Mesothelial cell of epicardium (in vitro differentiated cells): Measurements from ENCODE around the gene LCA5. TPM values are rescaled to one million over a fixed set of nuclear protein-coding genes. Genes with fewer than 3 reads are reported as not detected.
A peak's percentile ranks its signal among the peaks of the same experiment; 100 is the strongest.

Source experiments
- DNase-seq, 2 experiments: peaks; one replicate each; pipeline ENCODE4 v3.0.0; 2021; ENCODE audit warnings: low spot score in 2 of 2; ENCODE audit not compliant: unreplicated experiment in 2 of 2
- H3K27ac Mint-ChIP-seq: 2 replicates; pipeline ENCODE4 v1.8.0; 2021; ENCODE audit warnings: mixed read lengths
- H3K27me3 Mint-ChIP-seq: 2 replicates; pipeline ENCODE4 v1.8.0; 2021; ENCODE audit warnings: low read depth, mixed read lengths
- H3K36me3 Mint-ChIP-seq: 2 replicates; pipeline ENCODE4 v1.8.0; 2021; ENCODE audit warnings: mixed read lengths
- H3K4me1 Mint-ChIP-seq: 2 replicates; pipeline ENCODE4 v1.8.0; 2021; ENCODE audit warnings: mixed read lengths
- H3K4me3 Mint-ChIP-seq: 2 replicates; pipeline ENCODE4 v1.8.0; 2021; ENCODE audit warnings: mild to moderate bottlenecking, moderate library complexity, mixed read lengths
- H3K9me3 Mint-ChIP-seq: 2 replicates; pipeline ENCODE4 v1.8.0; 2021; ENCODE audit warnings: mixed read lengths
- total RNA-seq: library from RNA; stranded (reverse); gene quantifications from 3 replicates; pipeline ENCODE4 v1.2.1, GENCODE V29; 2021
- TF ChIP-seq, protein P1 (sequence below): fragments of 200-600 bp; sonication (generic); IDR thresholded peaks from one replicate; pipeline ENCODE4 v1.5.0; 2021; ENCODE audit warnings: antibody characterized with exemption; ENCODE audit not compliant: unreplicated experiment

The LCA5 gene
- total RNA-seq, 1 donor from 2014 or later = 9.2 TPM

DNA sequence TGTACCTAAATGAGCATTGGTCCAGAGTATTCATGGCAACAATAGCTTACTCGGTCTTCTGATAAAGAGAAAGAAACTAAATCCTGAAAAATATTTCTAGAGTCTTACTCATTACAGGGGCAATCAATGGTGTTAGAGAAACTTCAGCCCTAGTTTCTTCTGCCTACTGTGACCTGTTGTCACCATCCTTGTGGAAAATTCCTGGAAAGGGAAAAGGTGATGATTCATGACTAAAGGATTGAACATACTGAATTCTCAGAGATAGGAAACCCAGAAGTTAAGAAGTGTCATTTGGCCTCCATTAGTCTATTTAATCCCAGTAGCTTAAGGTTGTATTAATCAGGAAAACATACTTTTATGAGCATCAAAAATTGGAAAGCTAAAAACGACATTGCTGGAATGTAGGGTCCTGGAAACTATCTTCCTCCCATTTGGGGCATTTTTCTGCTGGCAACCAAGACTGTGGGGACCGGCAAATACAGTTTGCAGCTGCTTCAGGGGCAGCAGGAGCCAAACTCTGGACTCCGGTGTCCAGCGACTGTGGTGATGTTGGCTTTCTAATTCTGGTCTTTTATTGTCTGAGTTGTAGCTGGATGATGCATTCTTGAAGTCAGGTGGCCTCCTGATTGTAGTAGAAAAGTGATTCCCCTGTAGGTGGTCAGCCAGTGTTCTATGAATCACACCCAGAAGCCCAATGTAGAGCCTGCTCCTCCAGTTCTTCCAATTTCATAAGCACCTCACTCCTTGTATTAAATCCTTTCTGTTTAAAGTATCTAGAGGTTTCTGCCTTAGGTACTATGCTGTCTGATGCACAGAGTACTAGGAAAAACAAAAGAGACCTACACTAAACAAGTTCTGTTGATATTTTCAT lies 67.6 kb downstream of the LCA5 start:
- TF ChIP-seq, protein P1, sequence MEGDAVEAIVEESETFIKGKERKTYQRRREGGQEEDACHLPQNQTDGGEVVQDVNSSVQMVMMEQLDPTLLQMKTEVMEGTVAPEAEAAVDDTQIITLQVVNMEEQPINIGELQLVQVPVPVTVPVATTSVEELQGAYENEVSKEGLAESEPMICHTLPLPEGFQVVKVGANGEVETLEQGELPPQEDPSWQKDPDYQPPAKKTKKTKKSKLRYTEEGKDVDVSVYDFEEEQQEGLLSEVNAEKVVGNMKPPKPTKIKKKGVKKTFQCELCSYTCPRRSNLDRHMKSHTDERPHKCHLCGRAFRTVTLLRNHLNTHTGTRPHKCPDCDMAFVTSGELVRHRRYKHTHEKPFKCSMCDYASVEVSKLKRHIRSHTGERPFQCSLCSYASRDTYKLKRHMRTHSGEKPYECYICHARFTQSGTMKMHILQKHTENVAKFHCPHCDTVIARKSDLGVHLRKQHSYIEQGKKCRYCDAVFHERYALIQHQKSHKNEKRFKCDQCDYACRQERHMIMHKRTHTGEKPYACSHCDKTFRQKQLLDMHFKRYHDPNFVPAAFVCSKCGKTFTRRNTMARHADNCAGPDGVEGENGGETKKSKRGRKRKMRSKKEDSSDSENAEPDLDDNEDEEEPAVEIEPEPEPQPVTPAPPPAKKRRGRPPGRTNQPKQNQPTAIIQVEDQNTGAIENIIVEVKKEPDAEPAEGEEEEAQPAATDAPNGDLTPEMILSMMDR = no peak
- peaks cover 1% of the 10 kb centered on the region for H3K36me3 Mint-ChIP-seq
- peaks cover 23% of the 10 kb centered on the region for H3K4me1 Mint-ChIP-seq
- peaks cover 5% of the 10 kb centered on the region for H3K9me3 Mint-ChIP-seq
- H3K4me3 Mint-ChIP-seq = no peak overlapping the region
- no peaks in the 10 kb centered on the region for H3K27me3 Mint-ChIP-seq
- H3K27ac Mint-ChIP-seq = no peak overlapping the region
- DNase-seq = no peak

- Mint-ChIP-seq H3K36me3 (no peaks in the 10 kb centered on the region), H3K4me1 (peaks cover 31% of the 10 kb centered on the region), H3K9me3 (no peaks in the 10 kb centered on the region), H3K4me3 (no peak overlapping the region), H3K27me3 (no peaks in the 10 kb centered on the region), H3K27ac (no peak overlapping the region)
- DNase-seq = no peak
- TF ChIP-seq, protein P1 = no peak
Observed at GRCh38 chr6:79468587-79468986, 68.6 kb downstream of the LCA5 start.

- no peak for DNase-seq
- no peak overlapping the region for H3K27ac Mint-ChIP-seq
- TF ChIP-seq, protein P1 = no peak
- no peaks in the 10 kb centered on the region for H3K27me3 Mint-ChIP-seq
- peaks cover 34% of the 10 kb centered on the region for H3K4me1 Mint-ChIP-seq
- H3K9me3 Mint-ChIP-seq = no peaks in the 10 kb centered on the region
- no peaks in the 10 kb centered on the region for H3K36me3 Mint-ChIP-seq
- H3K4me3 Mint-ChIP-seq = no peak overlapping the region
Observed at GRCh38 chr6:79468116-79468515, 69.1 kb downstream of the LCA5 start.

DNA sequence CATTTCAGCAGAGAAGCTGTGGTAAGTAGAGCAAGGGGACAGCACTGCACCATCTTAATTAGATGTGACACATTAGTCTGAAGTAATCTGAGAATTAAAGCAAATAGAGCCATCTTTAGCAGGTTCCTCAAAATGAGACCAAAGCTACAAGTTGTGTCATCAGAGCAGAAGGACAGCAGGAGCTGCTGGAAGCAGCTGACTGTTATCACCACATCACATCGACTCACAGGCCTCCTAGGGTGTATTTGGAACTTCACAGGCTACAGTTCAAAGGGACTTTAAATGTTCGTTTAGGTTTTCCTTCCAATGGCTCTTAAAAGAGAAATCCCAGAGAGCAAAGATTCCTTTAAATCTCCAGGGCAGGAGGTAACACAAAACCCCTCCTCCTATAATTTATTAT lies 69.5 kb downstream of the LCA5 start:
- Mint-ChIP-seq H3K27me3 (no peaks in the 10 kb centered on the region), H3K27ac (no peak overlapping the region), H3K9me3 (no peaks in the 10 kb centered on the region), H3K4me1 (peaks cover 36% of the 10 kb centered on the region), H3K36me3 (no peaks in the 10 kb centered on the region), H3K4me3 (no peak overlapping the region)
- no peak for DNase-seq
- TF ChIP-seq, protein P1 = no peak

DNA sequence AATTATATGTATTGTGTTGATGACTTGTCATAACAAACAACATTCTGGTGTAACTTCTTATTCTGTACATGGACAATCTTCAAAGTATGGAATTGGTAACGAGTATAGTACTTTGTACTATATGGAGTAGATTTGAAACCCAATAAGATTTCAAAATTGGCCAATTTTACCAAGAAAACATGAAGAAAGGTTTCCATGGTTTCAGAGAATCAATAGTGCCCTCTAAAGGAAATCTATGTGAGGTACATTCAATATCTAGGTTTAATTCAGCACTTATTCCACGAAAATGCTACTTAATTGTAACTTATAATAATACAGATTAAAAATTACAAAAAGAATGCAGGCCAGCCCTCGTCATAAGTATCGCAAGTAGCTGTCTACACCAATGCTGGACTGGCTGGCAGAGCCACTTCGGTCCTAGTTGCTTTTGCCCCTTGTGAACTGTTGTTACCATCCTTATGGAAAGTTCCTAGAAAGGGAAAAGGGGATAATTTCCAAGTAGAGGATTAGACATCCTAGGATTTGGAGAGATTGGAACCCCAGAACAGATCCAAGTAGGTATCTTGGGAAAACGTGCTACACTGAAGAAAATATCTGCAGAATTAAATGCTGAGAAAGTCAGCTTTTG lies 70.9 kb downstream of the LCA5 start:
- H3K9me3 Mint-ChIP-seq = no peaks in the 10 kb centered on the region
- TF ChIP-seq, protein P1 = peak; percentile 54
- H3K4me1 Mint-ChIP-seq = peaks cover 36% of the 10 kb centered on the region
- H3K4me3 Mint-ChIP-seq = no peak overlapping the region
- H3K27ac Mint-ChIP-seq = no peak overlapping the region
- H3K27me3 Mint-ChIP-seq = no peaks in the 10 kb centered on the region
- no peaks in the 10 kb centered on the region for H3K36me3 Mint-ChIP-seq
- DNase-seq = no peak
